Embryonic facial prominence (tissue), 1 donor: ENCODE measurements around the gene GZMA.
"Not testable (repeated sequence)": the region's sequence is repeated elsewhere in the genome, so short reads cannot be mapped to it uniquely, and the experiment has no call there.

ENCODE experiments used
- DNase-seq: peaks from one replicate; pipeline ENCODE4 v3.0.0-alpha.2; 2016; ENCODE audit errors: extremely low spot score

The GZMA gene

GRCh38 chr5:55102348-55102747 is at the start of gene GZMA:
Gene GZMA, plus strand, starts transcription at chr5:55102646. Its CDS starts 37 bp downstream, at chr5:55102683.
- DNase-seq, result no peak

- DNase-seq, result no peak
These were observed 47.3 kb upstream of the GZMA start for GRCh38 chr5:55055183-55055582.

GRCh38 chr5:55062039-55062779 is 40.2 kb upstream of the GZMA start:
- DNase-seq, result no peak

DNA sequence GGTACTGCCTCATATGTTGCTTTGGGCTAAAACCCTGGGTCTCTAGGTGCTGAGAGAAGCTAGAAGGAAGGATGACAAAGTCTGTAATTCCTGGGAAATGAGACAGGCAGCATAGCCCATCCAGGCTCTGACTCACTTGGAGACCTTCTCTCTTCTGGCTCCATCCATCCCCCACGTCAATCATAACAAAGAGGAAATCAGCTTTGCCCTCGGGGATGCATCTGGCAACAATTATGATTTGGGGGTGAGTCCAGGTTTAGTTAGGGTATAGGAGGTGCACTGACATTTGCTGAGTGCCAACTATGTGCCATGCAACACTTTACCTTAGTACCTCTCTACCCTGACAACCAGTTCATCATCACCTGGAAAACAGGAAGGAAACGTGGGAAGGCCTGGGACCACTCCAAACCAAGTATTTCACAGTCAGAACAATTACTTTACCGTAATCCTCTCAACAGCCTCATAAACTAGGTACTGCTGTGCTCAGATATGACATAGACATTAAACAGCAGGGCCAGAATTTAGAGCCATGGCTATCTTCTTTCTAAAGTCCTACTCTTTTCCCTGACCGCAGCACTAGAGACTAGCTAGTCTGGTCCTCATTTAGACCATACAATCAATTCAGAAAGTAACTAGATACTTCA is 39.1 kb upstream of the GZMA start:
- no peak for DNase-seq

DNA sequence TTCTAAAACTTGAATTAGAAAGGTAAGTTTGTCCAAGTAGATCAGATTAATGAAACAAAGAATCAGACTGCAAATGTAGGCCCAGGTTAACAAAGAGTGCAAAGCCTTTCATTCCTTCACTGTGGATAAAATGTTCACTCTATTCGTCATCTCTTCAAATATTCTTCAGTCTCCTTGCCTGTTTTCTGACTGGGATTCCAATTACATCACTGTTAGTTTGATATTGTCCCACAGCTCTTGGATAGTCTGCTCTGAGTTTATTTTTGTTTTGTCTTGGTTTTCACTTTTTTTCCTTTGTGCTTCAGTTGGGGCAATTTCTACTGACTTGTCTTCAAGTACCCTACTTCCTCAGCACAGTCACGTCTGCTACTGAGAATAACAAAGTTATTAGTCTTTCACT is 38.5 kb upstream of the GZMA start:
- DNase-seq, result no peak

GRCh38 chr5:55064523-55064922 is 37.9 kb upstream of the GZMA start:
- DNase-seq, result no peak

- no peak for DNase-seq
These were observed 36.2 kb upstream of the GZMA start for GRCh38 chr5:55066277-55066676.

GRCh38 chr5:55070968-55071367 is 31.5 kb upstream of the GZMA start:
- DNase-seq, result no peak

DNA sequence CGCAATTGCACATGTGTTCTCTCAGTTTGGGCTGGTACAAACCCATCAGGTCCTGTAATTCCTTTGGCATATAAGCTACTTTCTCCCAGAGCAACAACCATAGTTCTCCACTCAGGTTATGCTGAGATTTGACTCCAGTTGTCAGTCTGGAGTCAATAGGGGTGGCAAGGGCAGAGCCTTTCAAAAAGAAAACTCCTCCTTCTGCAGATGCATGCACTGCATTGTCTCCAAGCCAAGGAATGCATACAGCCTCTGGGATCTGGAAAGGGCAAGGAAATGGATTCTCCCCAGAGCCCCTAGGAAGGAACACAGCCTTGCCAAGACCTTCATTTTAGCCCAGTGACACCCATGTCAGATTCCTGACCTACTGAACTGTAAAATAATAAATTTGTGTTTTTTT is 31.0 kb upstream of the GZMA start:
- DNase-seq, result no peak

DNA sequence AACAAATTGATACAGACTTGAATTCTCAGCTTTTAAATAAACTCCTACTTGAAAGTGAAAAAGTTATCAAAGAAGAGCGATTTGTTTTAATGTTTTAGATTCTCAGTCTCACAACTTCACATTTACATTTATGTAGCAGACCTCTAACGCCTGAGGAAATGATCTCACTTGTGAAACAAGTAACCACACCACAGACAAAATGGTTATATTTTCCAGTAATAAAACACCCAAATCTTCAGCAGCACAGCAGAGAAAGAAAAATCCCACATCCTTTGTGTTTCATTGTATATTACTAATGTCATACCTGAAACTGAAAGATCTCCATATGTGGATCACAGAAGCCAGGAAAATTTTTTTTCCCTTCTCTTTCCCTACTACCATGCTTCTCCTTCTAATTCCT is 29.8 kb upstream of the GZMA start:
- no peak for DNase-seq

GRCh38 chr5:55073211-55073610 is 29.2 kb upstream of the GZMA start:
- DNase-seq, result no peak

- no peak for DNase-seq
These were observed 20.9 kb upstream of the GZMA start for GRCh38 chr5:55081541-55081940.

- not testable (repeated sequence) for DNase-seq
These were observed 13.1 kb upstream of the GZMA start for GRCh38 chr5:55089301-55089700.

GRCh38 chr5:55091011-55091410 is 11.4 kb upstream of the GZMA start:
- DNase-seq, result not testable (repeated sequence)

- DNase-seq, result no peak
These were observed 6.3 kb upstream of the GZMA start for GRCh38 chr5:55096182-55096581.

- DNase-seq, result no peak
These were observed 5.6 kb upstream of the GZMA start for GRCh38 chr5:55096861-55097260.

DNA sequence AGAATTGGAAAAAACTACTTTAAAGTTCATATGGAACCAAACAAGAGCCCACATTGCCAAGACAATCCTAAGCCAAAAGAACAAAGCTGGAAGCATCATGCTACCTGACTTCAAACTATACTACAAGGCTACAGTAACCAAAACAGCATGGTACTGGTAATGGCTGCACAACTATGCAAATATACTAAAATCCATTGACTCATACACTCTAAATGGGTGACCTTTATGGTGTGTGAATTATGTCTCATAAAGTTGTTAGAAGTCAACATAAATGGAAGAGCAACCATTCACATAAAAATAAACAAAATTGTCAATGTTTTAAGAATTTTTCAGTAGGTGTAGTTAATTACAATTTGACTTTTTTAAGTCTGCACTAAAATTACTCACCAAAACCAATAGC is 1.3 kb upstream of the GZMA start:
- not testable (repeated sequence) for DNase-seq

- no peak for DNase-seq
These were observed 730 bp upstream of the GZMA start for GRCh38 chr5:55101556-55102276.

- no peak for DNase-seq
These were observed 1.8 kb downstream of the GZMA start for GRCh38 chr5:55104036-55104772.

DNA sequence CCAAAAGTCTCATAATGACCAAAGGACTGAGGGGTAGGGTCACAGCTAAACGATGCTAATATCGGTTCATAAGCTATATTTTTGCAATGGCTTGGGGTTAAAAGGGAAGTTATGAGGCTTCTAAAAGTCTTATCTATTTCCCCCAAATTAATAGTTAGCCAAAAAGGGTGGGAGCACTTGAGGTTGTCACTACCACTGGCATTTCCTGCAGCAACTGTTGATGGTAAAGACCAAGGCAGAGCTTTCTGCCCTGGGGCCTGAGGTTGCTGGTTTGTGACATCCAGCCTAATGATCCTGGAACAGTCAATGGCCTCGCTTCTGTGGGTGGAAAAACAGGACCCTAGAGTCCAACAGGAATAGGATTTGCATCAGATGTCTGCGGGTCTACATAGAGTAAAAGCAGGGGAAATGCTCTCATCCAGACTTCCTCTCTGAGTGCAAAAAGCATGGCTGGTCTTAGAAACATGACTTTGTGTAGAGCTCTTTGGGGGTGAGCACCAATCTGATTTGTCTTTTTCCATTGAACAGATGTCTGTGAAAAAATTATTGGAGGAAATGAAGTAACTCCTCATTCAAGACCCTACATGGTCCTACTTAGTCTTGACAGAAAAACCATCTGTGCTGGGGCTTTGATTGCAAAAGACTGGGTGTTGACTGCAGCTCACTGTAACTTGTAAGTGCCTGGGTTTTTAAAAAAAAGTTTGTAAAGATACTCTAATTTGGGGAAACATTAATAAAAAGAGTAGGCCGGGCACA is 2.7 kb downstream of the GZMA start:
- DNase-seq, result no peak

DNA sequence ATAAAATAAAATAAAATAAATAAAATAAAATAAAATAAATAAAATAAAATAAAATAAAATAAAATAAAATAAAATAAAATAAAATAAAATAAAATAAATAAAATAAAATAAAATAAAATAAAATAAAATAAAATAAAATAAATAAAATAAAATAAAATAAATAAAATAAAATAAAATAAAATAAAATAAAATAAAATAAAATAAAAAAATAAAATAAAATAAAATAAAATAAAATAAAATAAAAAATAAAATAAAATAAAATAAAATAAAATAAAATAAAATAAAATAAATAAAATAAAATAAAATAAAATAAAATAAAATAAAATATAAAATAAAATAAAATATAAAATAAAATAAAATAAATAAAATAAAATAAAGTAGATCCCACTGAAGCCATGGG is 3.5 kb downstream of the GZMA start:
- DNase-seq, result not testable (repeated sequence)
